Uterus (tissue), 4 donors: Measurements from ENCODE around the gene MAP7D3. TPM values are rescaled to one million over a fixed set of nuclear protein-coding genes. Genes with fewer than 3 reads are reported as not detected.
A peak's percentile ranks its signal among the peaks of the same experiment; 100 is the strongest.

Experiments
- DNase-seq, 2 donors: peaks; one replicate each; pipeline ENCODE4 v3.0.0-alpha.2; 2019 to 2020
- H3K27ac ChIP-seq, 2 donors: fragments of 200-600 bp; sonication (generic); 1 replicate in 1 of 2; 2 replicates in 1 of 2; pipeline ENCODE4 v1.5.1; 2016 to 2018
- H3K27me3 ChIP-seq, 2 donors: fragments of 200-600 bp; sonication (generic); one replicate each; pipeline ENCODE4 v1.5.1; 2018 to 2019; ENCODE audit warnings: control low read depth in 1 of 2
- H3K36me3 ChIP-seq, 2 donors: fragments of 200-600 bp; sonication (generic); one replicate each; pipeline ENCODE4 v1.5.1; 2019; ENCODE audit warnings: control low read depth in 1 of 2
- H3K4me1 ChIP-seq, 2 donors: fragments of 200-600 bp; sonication (generic); one replicate each; pipeline ENCODE4 v1.5.1; 2018 to 2019; ENCODE audit warnings: control low read depth in 1 of 2
- H3K4me3 ChIP-seq, 2 donors: fragments of 200-600 bp; sonication (generic); 1 replicate in 1 of 2; 2 replicates in 1 of 2; pipeline ENCODE4 v1.5.1; 2018 to 2019; ENCODE audit warnings: mild to moderate bottlenecking in 1 of 2
- H3K9me3 ChIP-seq, 2 donors: fragments of 200-600 bp; sonication (generic); one replicate each; pipeline ENCODE4 v1.5.1; 2019; ENCODE audit warnings: control low read depth in 1 of 2
- CTCF ChIP-seq, 4 experiments: fragments of 200-600 bp in 2 of 4; fragments of 450-650 bp in 2 of 4; sonication (generic) in 2 of 4; IDR thresholded peaks; one replicate each; pipeline ENCODE4 v1.5.1; 2016 to 2019; ENCODE audit warnings: antibody characterized with exemption in 4 of 4, mild to moderate bottlenecking in 2 of 4, moderate library complexity in 1 of 4
- POLR2A ChIP-seq, 2 donors: fragments of 450-650 bp; IDR thresholded peaks; one replicate each; pipeline ENCODE4 v1.6.1; 2016; ENCODE audit warnings: antibody characterized with exemption in 2 of 2, mild to moderate bottlenecking in 1 of 2, moderate library complexity in 1 of 2
- intact Hi-C: fragments of 100-400 bp; cut with DNase I; formaldehyde crosslinking; loops from one replicate; pipeline ENCODE4 v1.15.1; 2023; ENCODE audit warnings: low total_unique reads
- total RNA-seq, 4 donors: library from RNA; depleted of rRNA in 3 of 4; stranded (reverse); fragments of >200 nt in 3 of 4; gene quantifications; one replicate each; pipeline versions ENCODE4 v1.1.0 to v1.2.4, GENCODE V29; 2014 to 2023
- donor health status: DM: yes; HTN: yes; CAD: no.

Gene MAP7D3
- total RNA-seq, 4 donors from 2014 or later: 13.8 to 28.5 (median 20.4) TPM

DNA sequence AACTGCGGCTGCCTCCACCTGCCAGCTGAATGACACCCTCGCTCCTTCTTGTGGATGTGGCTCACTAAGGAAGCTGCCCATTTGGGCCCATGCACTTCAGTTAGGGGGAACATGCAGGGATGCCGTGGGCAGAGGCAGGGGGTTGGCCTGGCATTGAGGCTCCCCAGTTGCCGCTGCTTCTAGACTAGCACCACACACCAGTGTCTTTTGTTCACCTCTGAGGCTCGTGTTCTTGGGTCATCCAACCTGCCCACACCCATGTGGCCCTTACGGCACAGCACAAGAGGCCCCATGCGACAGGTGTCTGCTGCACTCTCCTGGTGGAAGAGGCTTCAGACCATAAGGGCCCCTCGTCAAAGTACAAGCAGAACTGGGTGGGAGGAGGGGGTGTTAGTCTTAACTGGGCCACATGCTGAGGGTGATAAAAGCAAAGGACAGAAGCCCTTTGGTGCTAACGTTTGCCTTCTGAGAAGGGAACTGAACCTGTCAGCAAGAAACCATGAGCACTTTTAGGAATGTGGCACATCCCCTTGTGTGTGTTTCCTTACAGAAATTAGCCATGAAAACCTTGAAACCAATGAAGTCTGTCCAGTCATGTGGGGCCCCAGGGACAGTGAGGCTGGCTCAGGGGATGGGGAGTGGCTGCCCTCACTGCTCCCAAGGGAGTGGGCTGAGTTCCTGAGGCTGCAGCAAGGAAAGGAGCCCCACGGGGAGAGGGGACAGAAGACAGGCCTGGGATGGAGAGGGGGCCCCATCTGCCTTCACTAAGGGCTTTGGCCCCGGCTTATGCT is 39.2 kb downstream of the MAP7D3 start:
- H3K27ac ChIP-seq: peak overlapping the region; percentile 49 to 51
- no peaks in the 10 kb centered on the region for H3K9me3 ChIP-seq
- H3K36me3 ChIP-seq: no peaks in the 10 kb centered on the region
- peaks cover 0 to 3% of the 10 kb centered on the region in 2 donors for H3K4me1 ChIP-seq
- no peak for DNase-seq
- H3K27me3 ChIP-seq: no peaks in the 10 kb centered on the region
- intact Hi-C loops: loop anchor here (10.0 kb wide), 1 partner anchor 187 kb away; no protein-coding TSS in a partner anchor
- TF ChIP-seq CTCF (IDR thresholded peaks at IDR 0.05): no peak
- no peak for TF ChIP-seq POLR2A (IDR thresholded peaks at IDR 0.05)
- no peak overlapping the region for H3K4me3 ChIP-seq

DNA sequence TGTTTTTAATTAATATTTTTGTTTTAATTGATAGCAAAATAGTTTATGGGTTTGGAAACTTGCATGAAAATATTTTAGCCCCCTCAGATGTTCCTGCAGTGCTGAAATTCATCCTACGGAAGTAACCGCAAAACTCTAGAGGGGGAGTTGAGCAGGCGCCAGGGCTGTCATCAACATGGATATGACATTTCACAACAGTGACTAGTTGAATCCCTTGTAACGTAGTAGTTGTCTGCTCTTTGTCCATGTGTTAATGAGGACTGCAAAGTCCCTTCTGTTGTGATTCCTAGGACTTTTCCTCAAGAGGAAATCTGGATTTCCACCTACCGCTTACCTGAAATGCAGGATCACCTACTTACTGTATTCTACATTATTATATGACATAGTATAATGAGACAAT is 40.4 kb downstream of the MAP7D3 start:
- TF ChIP-seq POLR2A (IDR thresholded peaks at IDR 0.05): no peak
- no peak for TF ChIP-seq CTCF (IDR thresholded peaks at IDR 0.05)
- H3K4me1 ChIP-seq: peaks cover 0 to 3% of the 10 kb centered on the region in 2 donors
- H3K36me3 ChIP-seq: no peaks in the 10 kb centered on the region
- intact Hi-C loops: loop anchor here (10.0 kb wide), 1 partner anchor 186 kb away; no protein-coding TSS in a partner anchor
- H3K27ac ChIP-seq: peak overlapping the region in 1 of 2 donors; percentile 16
- H3K9me3 ChIP-seq: no peaks in the 10 kb centered on the region
- no peaks in the 10 kb centered on the region for H3K27me3 ChIP-seq
- H3K4me3 ChIP-seq: no peak overlapping the region
- DNase-seq: no peak

DNA sequence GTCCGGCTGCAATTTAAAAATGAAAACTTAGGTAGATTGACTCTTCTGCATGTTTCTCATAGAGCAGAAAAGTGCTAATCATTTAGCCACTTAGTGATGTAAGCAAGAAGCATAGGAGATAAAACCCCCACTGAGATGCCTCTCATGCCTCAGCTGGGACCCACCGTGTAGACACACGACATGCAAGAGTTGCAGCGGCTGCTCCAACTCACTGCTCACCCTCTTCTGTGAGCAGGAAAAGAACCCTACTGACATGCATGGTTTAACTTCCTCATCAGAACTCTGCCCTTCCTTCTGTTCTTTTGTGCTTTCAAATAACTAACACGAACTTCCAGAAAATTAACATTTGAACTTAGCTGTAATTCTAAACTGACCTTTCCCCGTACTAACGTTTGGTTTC is 41.0 kb downstream of the MAP7D3 start:
- Histone ChIP-seq H3K4me3 (no peak overlapping the region), H3K36me3 (no peaks in the 10 kb centered on the region), H3K4me1 (peaks cover 0 to 3% of the 10 kb centered on the region in 2 donors), H3K27me3 (no peaks in the 10 kb centered on the region), H3K9me3 (no peaks in the 10 kb centered on the region), H3K27ac (peak overlapping the region; percentile 16 to 87)
- intact Hi-C loops: loop anchor here (10.0 kb wide), 1 partner anchor 185 kb away; no protein-coding TSS in a partner anchor
- DNase-seq: no peak
- TF ChIP-seq CTCF (IDR thresholded peaks at IDR 0.05): no peak
- no peak for TF ChIP-seq POLR2A (IDR thresholded peaks at IDR 0.05)

- intact Hi-C loops: loop anchor here (10.0 kb wide), 1 partner anchor 185 kb away; no protein-coding TSS in a partner anchor
- no peak for DNase-seq
- Histone ChIP-seq H3K4me1 (peaks cover 0 to 3% of the 10 kb centered on the region in 2 donors), H3K27me3 (no peaks in the 10 kb centered on the region), H3K4me3 (no peak overlapping the region), H3K27ac (peak overlapping the region; percentile 81 to 87), H3K9me3 (no peaks in the 10 kb centered on the region), H3K36me3 (no peaks in the 10 kb centered on the region)
- TF ChIP-seq CTCF (IDR thresholded peaks at IDR 0.05): no peak
- TF ChIP-seq POLR2A (IDR thresholded peaks at IDR 0.05): no peak
Measured at GRCh38 chrX:136209751-136210150, 41.4 kb downstream of the MAP7D3 start.

DNA sequence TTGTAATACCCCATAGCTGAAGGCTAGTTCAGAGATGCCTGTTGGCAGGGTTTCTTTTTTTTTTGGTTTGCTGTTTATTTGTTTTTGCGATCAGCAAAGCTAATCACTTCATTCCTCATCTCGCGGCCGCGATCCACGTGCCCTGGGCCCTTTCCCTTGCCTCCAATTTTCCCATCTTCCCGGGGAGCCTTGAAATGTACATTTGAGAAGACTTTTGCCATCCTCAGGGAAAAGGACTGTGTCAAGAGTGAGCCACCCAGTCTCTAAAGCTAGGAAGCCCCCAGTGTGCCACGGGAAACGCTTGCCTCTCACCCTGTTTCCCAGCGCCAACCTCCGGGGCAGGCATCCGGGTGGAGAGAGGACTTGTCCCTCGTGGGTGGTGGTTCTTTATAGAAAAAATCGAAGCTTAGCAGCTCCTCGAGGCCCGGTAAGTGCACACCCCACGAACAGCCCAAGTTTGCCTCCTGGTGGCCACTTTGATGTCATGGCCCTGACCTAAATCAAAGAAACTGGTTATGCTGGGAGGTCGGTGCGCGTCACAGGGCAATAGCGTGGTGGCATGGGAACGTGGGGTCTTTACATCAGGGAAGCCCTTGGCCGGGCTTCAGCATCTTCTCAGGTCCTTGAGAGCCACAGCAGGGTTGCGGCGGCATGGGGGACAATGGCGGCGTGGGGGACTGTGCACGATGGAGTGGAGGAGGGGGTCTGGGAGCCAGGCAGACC is 42.0 kb downstream of the MAP7D3 start:
- intact Hi-C loops: no loop called here
- no peak for TF ChIP-seq POLR2A (IDR thresholded peaks at IDR 0.05)
- TF ChIP-seq CTCF (IDR thresholded peaks at IDR 0.05): peak; percentile 36 to 63 (median 52)
- Histone ChIP-seq H3K27ac (peak overlapping the region; percentile 81 to 87), H3K4me1 (peaks cover 0 to 3% of the 10 kb centered on the region in 2 donors), H3K9me3 (no peaks in the 10 kb centered on the region), H3K36me3 (no peaks in the 10 kb centered on the region), H3K27me3 (no peaks in the 10 kb centered on the region), H3K4me3 (no peak overlapping the region)
- DNase-seq: peak; percentile 63 to 70
